Measurements from ENCODE around the gene KCNJ16.
A peak's percentile ranks its signal among the peaks of the same experiment; 100 is the strongest.

KCNJ16 gene

GRCh38 chr17:70168977-70169708 is 94.1 kb downstream of the KCNJ16 start, which contains the start of gene KCNJ2:
TSS of gene KCNJ2 (plus strand) at chr17:70169532. CDS start at chr17:70175040, 5,508 bp downstream.
- TF ChIP-seq CTCF (IDR thresholded peaks at IDR 0.05; ENCODE audit: extremely low read depth, missing control alignments) = no peak
- DNase-seq (ENCODE audit: low spot score) = peak; percentile 91

GRCh38 chr17:70169709-70170597 is 94.9 kb downstream of the KCNJ16 start:
- DNase-seq (ENCODE audit: low spot score) = no peak

GRCh38 chr17:70171159-70171558 is 96.1 kb downstream of the KCNJ16 start:
- DNase-seq (ENCODE audit: low spot score) = no peak
- TF ChIP-seq CTCF (IDR thresholded peaks at IDR 0.05; ENCODE audit: extremely low read depth, missing control alignments) = no peak

More at GRCh38 chr17:70169709-70170597, 94.9 kb downstream of the KCNJ16 start:
- TF ChIP-seq CTCF (IDR thresholded peaks at IDR 0.05; ENCODE audit: extremely low read depth, missing control alignments) = no peak

GRCh38 chr17:70172449-70172848 is 97.4 kb downstream of the KCNJ16 start:
- no peak for DNase-seq (ENCODE audit: low spot score)
- no peak for TF ChIP-seq CTCF (IDR thresholded peaks at IDR 0.05; ENCODE audit: extremely low read depth, missing control alignments)

- DNase-seq (ENCODE audit: low spot score) = no peak
- TF ChIP-seq CTCF (IDR thresholded peaks at IDR 0.05; ENCODE audit: extremely low read depth, missing control alignments) = no peak
Observed at GRCh38 chr17:70172923-70173322, 97.9 kb downstream of the KCNJ16 start.

GRCh38 chr17:70173681-70174080 is 98.7 kb downstream of the KCNJ16 start:
- no peak for TF ChIP-seq CTCF (IDR thresholded peaks at IDR 0.05; ENCODE audit: extremely low read depth, missing control alignments)
- no peak for DNase-seq (ENCODE audit: low spot score)

- TF ChIP-seq CTCF (IDR thresholded peaks at IDR 0.05; ENCODE audit: extremely low read depth, missing control alignments) = no peak
- DNase-seq (ENCODE audit: low spot score) = no peak
Observed at GRCh38 chr17:70181376-70181775, 106.4 kb downstream of the KCNJ16 start.
